Stimulated activated CD4-positive, alpha-beta T cell treated with anti-CD3 and anti-CD28 coated beads, TNF-alpha, amount 100 ng/mL, for 4 hours (primary cell): ENCODE data around the gene TAF11L2.
A peak's percentile ranks its signal among the peaks of the same experiment; 100 is the strongest.
"Not testable (repeated sequence)": the region's sequence is repeated elsewhere in the genome, so short reads cannot be mapped to it uniquely, and the experiment has no call there.

Experiments
- DNase-seq, 3 experiments: peaks; one replicate each; pipeline ENCODE4 v3.0.0-alpha.2; 2020; ENCODE audit warnings: low read depth in 3 of 3

Gene TAF11L2

DNA sequence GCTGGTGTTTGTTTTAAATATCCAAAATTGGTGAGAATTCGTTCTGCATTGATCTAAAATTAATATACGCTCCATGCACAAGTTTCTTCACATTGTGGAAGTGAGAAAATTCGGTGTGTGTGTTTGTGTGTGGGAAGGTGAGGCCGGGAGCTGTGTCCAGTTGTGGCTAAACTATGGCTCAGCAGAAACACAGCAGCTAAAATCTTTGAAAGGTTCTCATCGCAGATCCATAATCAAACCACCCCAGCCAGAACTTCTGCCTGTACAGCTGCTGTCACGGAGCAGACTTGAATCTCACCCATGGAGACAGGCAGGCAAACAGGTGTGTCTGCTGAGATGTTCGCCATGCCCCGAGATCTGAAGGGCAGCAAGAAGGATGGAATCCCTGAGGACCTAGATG, at the start of gene TAF11L2:
TSS of gene TAF11L2 (plus strand) at position 301 of the 400 bp plus-strand sequence.
- not testable (repeated sequence) for DNase-seq

DNA sequence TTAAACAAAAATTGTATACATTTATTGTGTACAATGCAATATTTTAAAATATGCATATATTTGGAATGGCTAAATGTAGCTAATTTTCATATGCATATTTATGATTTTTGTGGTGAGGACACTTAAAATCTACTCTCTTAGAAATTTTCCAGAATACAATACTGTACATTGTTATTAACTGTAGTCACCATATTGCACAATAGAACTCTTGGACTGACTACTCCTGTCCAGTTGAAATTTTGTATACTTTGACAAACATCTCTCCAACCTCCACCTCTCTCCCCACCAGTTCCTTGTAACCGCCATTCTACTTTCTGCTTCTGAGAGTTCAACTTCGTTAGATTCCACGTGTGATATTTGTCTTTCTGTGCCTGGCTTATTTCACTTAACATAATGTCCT, 49.2 kb upstream of the TAF11L2 start:
- DNase-seq: no peak

DNA sequence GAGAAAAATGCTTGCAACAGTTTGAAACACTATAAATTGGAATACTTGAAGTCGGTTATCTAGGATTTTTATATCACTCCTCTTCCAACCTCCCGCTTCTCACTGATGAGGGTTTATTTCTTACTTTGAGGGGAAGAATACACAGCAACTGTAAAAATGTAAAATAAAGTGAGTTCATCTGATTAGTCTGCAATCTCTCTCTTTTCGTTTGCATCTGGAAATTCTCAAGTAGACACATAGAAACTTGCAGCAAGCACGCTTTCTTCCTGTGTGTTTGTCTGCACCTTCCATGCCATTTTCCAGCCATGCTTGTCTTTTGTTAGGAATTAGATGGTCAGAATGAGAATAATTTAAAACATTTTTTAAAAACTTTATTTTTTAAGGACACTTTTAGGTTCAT, 45.1 kb upstream of the TAF11L2 start:
- DNase-seq: no peak

DNA sequence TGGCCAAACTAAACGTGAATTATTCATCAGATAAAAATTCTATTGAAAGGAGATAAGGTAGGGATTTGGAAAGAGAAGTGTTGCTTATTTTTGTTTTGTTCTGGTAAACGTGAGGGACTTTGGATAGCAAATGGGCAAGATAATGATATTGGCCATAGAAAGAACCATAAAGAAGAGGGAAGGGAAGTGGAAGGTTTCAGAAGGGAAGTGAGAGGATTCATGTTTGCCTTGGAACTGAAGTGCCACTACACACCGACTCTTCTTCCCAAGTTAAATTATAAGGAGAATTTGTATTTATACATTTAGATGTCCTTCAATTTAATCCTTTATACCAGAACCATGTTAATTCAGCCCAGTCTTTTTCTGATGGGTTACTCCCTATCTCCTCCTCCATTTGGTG, 42.1 kb upstream of the TAF11L2 start:
- no peak for DNase-seq

DNA sequence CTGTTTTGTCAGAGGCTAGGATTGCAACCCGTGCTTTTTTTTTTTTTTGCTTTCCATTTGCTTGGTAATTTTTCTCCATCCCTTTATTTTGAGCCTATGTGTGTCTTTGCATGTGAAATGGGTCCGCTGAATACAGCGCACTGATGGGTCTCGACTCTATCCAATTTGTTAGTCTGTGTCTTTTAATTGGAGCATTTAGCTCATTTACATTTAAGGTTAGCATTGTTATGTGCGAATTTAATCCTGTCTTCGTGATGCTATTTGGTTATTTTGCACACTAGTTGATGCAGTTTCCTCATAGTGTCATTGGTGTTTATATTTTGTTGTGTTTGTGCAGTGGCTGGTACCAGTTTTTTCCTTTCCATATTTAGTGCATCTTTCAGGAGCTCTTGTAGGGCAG, 36.2 kb upstream of the TAF11L2 start:
- DNase-seq: no peak

DNA sequence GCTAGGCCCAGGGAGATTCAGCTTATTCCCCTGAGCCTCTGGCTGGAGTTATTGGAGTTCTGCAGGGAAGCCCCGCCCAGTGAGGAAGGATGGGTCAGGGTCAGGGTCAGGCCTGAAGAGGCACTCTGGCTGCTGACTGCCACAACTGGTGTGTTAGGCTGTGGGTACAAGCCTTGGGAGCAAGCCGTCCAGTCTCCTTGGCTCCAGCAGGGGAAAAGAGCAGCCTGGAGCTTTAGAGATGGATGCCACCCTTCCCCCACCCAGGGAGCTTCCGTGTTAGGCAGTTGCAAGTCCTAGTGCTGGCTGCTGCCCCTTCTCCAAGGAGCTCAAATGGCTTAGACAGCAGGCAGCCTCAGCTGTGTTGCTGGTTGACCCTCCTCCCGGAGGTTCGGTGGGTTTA, 34.4 kb upstream of the TAF11L2 start:
- no peak for DNase-seq

DNA sequence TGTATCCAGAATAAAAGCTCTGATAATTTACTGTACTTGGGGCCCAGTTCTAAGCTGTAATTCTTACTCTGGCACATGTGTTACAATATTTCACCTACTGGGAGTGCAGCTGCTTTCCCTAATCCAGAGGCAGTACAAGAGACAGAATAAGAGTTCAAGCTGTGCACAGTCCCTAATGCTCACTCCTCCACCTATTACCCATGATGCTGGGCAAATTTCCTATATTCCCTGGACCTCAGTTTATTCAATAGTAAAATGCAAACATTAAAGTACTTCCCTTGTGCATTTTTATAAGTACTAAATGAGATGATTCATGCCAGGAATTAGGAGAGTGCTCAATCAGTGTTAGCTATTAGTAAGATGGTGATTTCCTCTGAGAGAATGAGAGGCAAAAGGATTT, 28.0 kb upstream of the TAF11L2 start:
- DNase-seq: no peak

DNA sequence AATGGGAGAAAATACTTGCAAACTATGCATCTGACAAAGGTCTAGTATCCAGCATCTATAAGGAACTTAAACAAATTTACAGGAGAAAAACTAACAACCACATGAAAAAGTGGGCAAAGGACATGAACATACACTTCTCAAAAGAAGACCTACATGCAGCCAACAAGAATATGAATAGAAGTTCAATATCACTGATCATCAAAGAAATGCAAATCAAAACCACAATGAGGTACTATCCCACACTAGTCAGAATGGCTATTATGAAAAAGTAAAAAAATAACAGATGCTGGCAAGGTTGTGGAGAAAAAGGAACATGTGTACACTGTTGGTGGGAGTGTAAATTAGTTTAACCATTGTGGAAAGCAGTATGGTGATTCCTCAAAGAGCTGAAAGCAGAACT, 23.0 kb upstream of the TAF11L2 start:
- DNase-seq: not testable (repeated sequence)

DNA sequence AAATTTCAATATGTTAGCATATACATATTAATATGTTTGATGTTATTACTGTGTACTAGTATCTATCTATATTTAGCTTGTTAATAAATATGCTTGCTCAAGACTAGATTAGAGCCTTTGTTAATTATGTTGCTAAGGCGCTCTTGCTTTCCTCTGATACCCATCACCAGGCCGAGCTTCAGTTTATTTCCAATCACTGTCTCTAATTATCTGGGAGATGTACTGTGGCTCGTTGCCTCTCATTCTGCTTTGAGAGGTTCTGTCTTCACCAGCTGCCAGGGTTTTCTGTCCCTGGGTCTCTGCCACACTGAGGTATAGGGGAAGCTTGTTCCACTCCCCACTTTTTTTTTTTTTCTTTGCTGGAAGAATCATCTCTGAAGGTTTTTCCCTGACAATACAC, 21.0 kb upstream of the TAF11L2 start:
- no peak for DNase-seq

DNA sequence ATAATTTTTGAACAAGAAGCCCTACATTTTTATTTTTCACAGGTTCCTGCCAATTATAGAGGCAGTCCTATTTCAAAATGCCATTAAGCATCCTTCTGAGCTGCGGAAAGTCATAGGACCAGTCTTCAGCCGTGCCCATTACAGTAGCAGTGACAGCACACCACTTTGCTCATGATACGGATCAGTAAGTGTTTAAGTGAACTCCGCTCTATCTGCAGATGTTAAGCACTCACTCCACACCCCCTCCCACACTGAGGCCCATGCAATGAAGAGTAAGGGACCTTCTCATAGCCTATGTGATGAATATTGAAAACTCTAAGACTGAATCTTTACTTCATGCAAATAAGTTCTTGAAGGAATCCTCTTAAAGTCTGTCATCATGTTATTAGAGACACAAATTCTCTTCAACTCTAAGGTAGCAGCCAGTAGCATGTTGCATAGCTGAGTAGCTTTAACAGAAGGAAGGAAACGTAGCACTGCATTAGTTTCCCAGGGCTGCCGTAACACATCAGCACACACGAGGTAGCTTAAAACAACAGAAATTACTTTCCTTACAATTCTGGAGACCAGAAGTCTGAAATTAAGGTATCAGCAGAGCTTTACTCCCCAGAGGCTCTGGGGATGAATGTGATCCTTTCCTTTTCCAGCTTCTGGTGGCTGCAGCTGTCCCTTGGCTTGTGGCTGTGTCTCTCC, 20.3 kb upstream of the TAF11L2 start:
- DNase-seq: no peak

DNA sequence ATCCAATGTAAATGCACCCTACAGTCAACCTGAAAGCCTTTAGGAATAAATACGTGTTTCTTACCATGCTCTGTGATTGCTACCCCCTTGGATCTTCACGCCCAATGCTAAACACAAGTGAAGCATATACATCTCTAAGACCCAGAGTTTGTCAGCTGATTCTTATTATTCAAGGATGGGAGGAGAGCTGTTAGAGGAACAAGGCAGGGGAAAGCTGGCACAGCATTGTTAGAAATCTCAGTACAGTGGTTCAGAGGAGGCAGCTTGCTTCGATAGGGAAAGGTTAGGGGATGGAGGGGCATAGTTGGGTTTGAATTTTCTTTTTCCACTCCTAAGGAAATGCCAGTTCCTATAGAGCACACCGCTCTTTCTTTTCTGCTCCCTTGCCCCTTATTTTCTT, 16.7 kb upstream of the TAF11L2 start:
- no peak for DNase-seq

DNA sequence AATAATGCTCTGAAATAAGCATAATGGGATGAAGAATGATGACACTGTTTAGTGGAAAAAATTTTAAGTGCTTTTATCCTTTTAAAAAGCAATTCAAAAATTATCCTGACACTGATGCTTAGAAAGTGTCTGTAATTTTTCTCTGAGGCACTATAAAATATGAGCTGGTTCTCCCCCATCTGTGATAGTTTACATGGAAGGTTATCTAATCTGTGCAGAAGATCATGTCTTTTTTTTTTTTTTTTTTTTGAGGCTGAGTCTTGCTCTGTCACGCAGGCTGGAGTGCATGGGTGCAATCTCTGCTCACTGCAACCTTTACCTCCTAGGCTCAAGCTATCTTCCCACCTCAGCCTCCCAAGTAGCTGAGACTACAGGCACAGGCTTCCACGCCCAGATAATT, 15.2 kb upstream of the TAF11L2 start:
- DNase-seq: no peak

DNA sequence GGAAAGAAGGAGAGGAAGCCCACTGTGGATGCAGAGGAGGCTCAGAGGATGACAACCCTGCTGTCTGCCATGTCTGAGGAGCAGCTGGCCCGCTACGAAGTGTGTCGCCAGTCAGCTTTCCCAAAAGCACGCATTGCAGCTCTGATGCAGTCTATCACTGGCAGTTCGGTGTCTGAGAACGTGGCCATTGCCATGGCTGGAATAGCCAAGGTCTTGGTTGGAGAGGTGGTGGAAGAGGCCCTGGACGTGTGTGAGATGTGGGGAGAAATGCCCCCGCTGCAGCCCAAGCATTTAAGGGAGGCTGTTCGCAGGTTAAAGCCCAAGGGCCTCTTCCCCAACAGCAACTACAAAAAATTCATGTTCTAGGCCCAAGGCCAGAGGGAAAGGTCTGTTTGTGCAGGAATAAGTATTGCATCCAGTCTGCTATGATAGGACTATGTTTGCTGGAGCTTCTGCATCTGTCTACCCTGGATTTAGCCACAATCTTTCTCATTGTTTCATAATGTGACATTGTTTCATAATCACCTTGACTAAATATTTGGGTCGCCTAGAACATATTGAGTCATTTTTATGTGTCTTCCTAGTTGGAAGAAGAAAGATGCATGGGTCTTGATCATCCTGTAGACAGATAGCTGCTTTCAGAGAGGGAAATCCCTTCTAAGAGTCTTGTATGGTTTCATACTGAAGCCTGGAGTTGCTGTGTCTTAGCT, 11.4 kb upstream of the TAF11L2 start:
- DNase-seq: not testable (repeated sequence)

DNA sequence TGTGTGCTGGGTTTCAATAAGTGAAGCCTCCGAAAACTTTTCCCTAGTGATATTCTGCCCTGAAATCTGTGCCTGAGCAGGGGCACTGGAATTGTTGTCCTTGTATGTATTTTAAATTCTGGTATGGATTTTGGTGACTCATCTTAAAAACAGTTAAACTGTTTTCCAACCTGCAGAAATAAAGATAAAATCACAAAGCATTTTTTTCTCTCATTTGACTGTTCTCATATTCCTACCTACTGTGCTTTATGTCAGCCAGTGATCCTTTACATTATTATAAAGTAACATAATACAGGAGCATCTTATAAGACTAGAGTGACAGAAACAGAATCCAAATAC, 10.9 kb upstream of the TAF11L2 start:
- no peak for DNase-seq

DNA sequence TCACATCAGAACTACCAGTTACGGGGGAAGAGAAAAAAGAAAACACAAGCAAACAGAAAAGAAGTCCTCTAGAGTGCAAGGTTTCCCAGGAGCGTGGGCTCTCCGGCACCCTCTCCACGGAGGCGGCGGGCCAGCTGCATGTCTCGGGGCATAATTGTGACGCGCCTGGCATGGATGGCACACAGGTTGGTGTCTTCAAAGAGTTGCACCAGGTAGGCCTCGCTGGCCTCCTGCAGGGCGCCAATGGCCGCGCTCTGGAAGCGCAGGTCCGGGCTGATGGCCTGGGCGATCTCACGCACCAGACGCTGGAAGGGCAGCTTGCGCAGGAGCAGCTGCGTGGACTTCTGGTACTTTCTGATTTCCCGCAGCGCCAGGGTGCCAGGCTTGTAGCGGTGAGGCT, 6.8 kb upstream of the TAF11L2 start:
- DNase-seq: not testable (repeated sequence)

DNA sequence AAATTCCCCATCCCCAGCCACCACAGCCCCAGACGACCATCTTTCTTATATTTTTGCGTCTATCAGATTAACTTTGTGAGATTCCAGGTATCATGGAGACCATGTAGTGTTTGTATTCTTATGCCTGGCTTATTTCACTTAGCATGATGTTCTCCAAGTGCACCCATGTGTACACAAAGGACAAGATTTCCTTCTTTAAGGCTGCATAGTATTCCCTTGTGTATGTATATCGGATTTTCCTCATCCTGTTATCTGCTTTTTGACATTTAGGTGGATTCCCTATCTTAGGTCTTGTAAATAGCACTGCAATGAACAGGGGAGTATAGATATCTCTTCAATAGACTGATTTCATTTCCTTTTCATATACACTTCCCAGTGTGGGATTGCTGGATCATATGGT, 5.3 kb upstream of the TAF11L2 start:
- no peak for DNase-seq

DNA sequence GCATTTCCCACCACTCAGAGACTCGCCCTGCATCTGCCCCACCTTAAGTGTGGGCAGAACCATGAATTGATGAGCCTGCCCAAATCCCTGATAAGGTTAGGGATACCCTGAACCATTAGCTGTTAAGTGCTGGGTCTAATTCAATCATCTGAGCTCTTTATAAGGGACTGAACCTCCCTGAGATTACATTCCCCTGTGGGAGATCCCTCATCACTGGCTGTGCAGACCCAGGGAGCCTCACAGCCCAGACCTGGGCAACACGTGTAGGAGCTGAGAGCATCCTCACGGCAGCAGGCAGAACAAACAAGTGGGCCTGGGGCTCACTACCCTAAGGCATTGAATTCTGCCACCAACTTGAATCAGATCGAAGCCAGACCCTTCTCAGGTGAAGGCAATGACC, 585 bp upstream of the TAF11L2 start:
- DNase-seq: no peak

DNA sequence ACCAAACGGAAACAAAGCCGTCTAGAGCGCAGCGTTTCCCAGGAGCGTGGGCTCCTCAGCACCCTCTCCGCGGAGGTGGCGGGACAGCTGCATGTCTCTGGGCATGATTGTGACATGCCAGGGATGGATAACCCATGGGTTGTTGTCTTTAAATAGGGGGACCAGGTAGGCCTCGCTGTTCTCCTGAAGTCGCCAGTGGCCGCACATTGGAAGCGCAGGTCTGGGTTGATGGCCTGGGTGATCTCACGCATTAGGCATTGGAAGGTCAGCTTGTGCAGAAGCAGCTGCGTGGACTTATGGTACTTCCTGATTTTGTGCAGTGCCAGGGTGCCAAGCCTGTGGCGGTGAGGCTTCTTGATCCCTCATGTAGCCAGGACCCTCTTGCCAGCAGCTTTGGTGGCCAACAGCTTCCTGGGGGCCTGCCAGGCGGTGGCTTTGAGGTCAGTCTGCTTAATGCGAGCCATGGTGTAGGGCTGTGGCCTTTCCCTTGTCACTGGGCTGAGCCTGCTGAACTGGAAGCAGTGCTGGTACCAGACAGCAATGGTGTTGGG, 13.8 kb downstream of the TAF11L2 start:
- DNase-seq: no peak

DNA sequence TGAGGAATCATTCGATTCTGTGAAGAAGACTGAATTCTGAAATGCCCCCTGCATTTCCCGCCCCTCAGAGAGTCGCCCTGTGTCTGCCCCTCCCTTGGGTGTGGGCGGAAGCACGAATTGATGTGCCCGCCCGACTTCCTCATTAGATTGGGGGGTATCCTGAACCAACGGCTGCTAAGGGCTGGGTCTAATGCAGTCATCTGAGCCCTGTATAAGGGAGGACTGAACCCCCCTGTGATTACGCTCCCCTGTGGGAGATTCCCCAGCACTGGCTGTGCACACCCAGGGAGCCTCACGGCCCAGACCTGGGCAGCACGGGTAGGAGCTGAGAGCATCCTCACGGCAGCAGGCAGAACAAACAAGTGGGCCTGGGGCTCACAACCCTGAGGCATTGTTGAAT, 19.5 kb downstream of the TAF11L2 start:
- DNase-seq: peak in 1 of 3 experiments; percentile 1

DNA sequence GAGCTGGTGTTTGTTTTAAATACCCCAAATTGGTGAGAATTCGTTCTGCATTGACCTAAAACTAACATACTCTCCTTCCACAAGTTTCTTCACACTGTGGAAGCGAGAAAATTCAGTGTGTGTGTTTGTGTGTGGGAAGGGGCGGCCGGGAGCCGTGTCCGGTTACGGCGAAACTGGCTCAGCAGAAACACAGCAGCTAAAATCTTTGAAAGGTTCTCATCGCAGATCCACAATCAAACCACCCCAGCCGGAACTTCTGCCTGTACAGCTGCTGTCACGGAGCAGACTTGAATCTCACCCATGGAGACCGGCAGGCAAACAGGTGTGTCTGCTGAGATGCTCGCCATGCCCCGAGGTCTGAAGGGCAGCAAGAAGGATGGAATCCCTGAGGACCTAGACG, 20.0 kb downstream of the TAF11L2 start, which contains the start of gene TAF11L3:
TSS of gene TAF11L3 (plus strand) at position 301 of the 400 bp plus-strand sequence.
- not testable (repeated sequence) for DNase-seq

DNA sequence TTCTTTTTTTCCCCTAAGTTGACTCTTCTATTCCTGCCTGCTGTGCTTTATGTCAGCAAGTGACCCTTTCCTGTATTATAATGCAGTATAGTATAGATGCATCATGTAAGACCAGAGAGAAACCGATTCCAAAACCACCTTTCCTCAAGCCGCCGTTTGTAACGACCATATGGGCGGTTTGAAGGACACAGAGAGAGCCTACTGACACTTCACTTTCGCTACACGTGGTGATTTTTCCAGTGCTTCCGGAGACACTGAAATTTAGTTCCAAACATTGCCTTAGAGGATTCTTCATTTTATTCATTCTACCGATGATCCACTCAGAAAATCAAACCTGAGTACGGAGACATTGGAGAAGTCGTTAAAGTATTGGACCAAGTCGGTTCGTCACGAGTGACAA, 21.5 kb downstream of the TAF11L2 start:
- not testable (repeated sequence) for DNase-seq

DNA sequence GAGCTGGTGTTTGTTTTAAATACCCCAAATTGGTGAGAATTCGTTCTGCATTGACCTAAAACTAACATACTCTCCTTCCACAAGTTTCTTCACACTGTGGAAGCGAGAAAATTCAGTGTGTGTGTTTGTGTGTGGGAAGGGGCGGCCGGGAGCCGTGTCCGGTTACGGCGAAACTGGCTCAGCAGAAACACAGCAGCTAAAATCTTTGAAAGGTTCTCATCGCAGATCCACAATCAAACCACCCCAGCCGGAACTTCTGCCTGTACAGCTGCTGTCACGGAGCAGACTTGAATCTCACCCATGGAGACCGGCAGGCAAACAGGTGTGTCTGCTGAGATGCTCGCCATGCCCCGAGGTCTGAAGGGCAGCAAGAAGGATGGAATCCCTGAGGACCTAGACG, 23.5 kb downstream of the TAF11L2 start, which contains the start of gene TAF11L4:
TSS of gene TAF11L4 (plus strand) at position 301 of the 400 bp plus-strand sequence.
- not testable (repeated sequence) for DNase-seq

DNA sequence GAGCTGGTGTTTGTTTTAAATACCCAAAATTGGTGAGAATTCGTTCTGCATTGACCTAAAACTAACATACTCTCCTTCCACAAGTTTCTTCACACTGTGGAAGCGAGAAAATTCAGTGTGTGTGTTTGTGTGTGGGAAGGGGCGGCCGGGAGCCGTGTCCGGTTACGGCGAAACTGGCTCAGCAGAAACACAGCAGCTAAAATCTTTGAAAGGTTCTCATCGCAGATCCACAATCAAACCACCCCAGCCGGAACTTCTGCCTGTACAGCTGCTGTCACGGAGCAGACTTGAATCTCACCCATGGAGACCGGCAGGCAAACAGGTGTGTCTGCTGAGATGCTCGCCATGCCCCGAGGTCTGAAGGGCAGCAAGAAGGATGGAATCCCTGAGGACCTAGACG, 26.9 kb downstream of the TAF11L2 start, which contains the start of gene TAF11L5:
TSS of gene TAF11L5 (plus strand) at position 301 of the 400 bp plus-strand sequence.
- not testable (repeated sequence) for DNase-seq
